Endothelial cell of umbilical vein (primary cell): ENCODE results near the gene STMN3. TPM values are rescaled to one million over a fixed set of nuclear protein-coding genes. Genes with fewer than 3 reads are reported as not detected.

Experiments used
- BruUV-seq: library from RNA; stranded (reverse); fragments of 400-500 nt; replicated peaks from 2 replicates; lab custom pipeline; 2021; lab: Mats Ljungman, UMichigan
- CTCF ChIA-PET: fragments of 300-600, 350-600 bp; sonication (Branson Sonifier 250); formaldehyde crosslinking; loops from one replicate; lab custom pipeline; 2021; ENCODE audit warnings: antibody characterized with exemption, inconsistent platforms; lab: Charles Lee
- POLR2A ChIA-PET: fragments of 300-600, 350-600 bp; sonication (Branson Sonifier 250); formaldehyde crosslinking; loops from one replicate; lab custom pipeline; 2021; ENCODE audit warnings: antibody characterized with exemption, inconsistent platforms; lab: Charles Lee
- DNase-seq: peaks from one replicate; pipeline ENCODE4 v3.0.0-alpha.2; 2011; ENCODE audit warnings: low read depth, low spot score
- FAIRE-seq: peaks from 2 replicates; lab custom pipeline; 2011; peaks lifted over from hg19 to GRCh38; lab: Jason Lieb, UNC
- H2AFZ ChIP-seq: 2 replicates; pipeline ENCODE4 v1.6.0; 2012; ENCODE audit warnings: low read depth, low read length, control low read depth, inconsistent platforms
- H3K27ac ChIP-seq: 2 replicates; pipeline ENCODE4 v1.5.1; 2011; ENCODE audit warnings: low read depth, mild to moderate bottlenecking, control low read depth, low read length, moderate library complexity; ENCODE audit not compliant: insufficient read depth
- H3K27me3 ChIP-seq, 2 experiments: 2 replicates each; pipeline versions ENCODE4 v1.6.0 to v1.6.1; 2011; ENCODE audit warnings: low read length in 2 of 2, mixed read lengths in 1 of 2; ENCODE audit not compliant: control insufficient read depth in 2 of 2, insufficient read depth in 2 of 2
- H3K36me3 ChIP-seq, 2 experiments: 2 replicates in 1 of 2; 3 replicates in 1 of 2; pipeline ENCODE4 v1.5.1; 2011; ENCODE audit warnings: low read length in 2 of 2, mild to moderate bottlenecking in 1 of 2, moderate library complexity in 1 of 2; ENCODE audit not compliant: control insufficient read depth in 2 of 2, insufficient read depth in 2 of 2; ENCODE audit errors: extremely low read depth in 1 of 2
- H3K4me1 ChIP-seq: 3 replicates; pipeline ENCODE4 v1.5.1; 2011; ENCODE audit warnings: mild to moderate bottlenecking, low read length; ENCODE audit not compliant: control insufficient read depth, insufficient read depth; ENCODE audit errors: extremely low read depth
- H3K4me2 ChIP-seq: 2 replicates; pipeline ENCODE4 v1.6.1; 2011; ENCODE audit warnings: low read length, control low read depth, mixed read lengths; ENCODE audit not compliant: insufficient read depth
- H3K4me3 ChIP-seq, 3 experiments: fragments of 200-600 bp in 1 of 3; sonication (generic), shearing (Covaris generic) in 1 of 3; replicated peaks in 1 of 3; 2 replicates each; pipeline ENCODE4 v1.5.1; 2011 to 2016; ENCODE audit warnings: control low read depth in 3 of 3, low read length in 3 of 3, mild to moderate bottlenecking in 2 of 3, inconsistent platforms in 1 of 3, low read depth in 1 of 3, moderate library complexity in 1 of 3; ENCODE audit not compliant: insufficient read depth in 1 of 3
- H3K79me2 ChIP-seq: 2 replicates; pipeline ENCODE4 v1.6.0; 2012; ENCODE audit warnings: low read length, inconsistent platforms; ENCODE audit not compliant: control insufficient read depth, insufficient read depth
- H3K9ac ChIP-seq: replicated peaks from 2 replicates; pipeline ENCODE3; 2011; ENCODE audit warnings: low read length, control low read depth; ENCODE audit not compliant: insufficient read depth; ENCODE audit errors: extremely low read depth
- H3K9me1 ChIP-seq: replicated peaks from 3 replicates; pipeline ENCODE4 v1.6.0; 2011; ENCODE audit warnings: mild to moderate bottlenecking, low read length; ENCODE audit not compliant: control insufficient read depth, insufficient read depth; ENCODE audit errors: extremely low read depth
- H3K9me3 ChIP-seq: replicated peaks from 2 replicates; pipeline ENCODE4 v1.5.1; 2012; ENCODE audit warnings: low read length, inconsistent platforms; ENCODE audit not compliant: control insufficient read depth, insufficient read depth
- H4K20me1 ChIP-seq: replicated peaks from 2 replicates; pipeline ENCODE3; 2011; ENCODE audit warnings: mild to moderate bottlenecking, low read length; ENCODE audit not compliant: control insufficient read depth, insufficient read depth; ENCODE audit errors: extremely low read depth
- EZH2 ChIP-seq: IDR thresholded peaks from 2 replicates; pipeline ENCODE4 v1.6.1; 2012; ENCODE audit warnings: borderline replicate concordance, low read depth, mild to moderate bottlenecking, moderate library complexity, low read length, inconsistent platforms; ENCODE audit not compliant: severe bottlenecking
- FOS ChIP-seq: IDR thresholded peaks from 2 replicates; pipeline ENCODE4 v1.6.1; 2011; ENCODE audit warnings: mild to moderate bottlenecking, low read length, moderate library complexity, borderline replicate concordance; ENCODE audit not compliant: insufficient read depth
- GATA2 ChIP-seq: IDR thresholded peaks from 2 replicates; pipeline ENCODE4 v1.7.0; 2011; ENCODE audit warnings: low read depth, mild to moderate bottlenecking, moderate library complexity, mixed read lengths, low read length; ENCODE audit not compliant: insufficient read length, insufficient read depth
- JUN ChIP-seq: IDR thresholded peaks from 2 replicates; pipeline ENCODE4 v1.6.1; 2011; ENCODE audit warnings: borderline replicate concordance, low read depth; ENCODE audit not compliant: insufficient read length, insufficient read depth
- MYC ChIP-seq: IDR thresholded peaks from one replicate; pipeline ENCODE4 v1.6.1; 2011; ENCODE audit warnings: mild to moderate bottlenecking, low read depth, low read length
- POLR2A ChIP-seq: IDR thresholded peaks from 2 replicates; pipeline ENCODE4 v1.6.1; 2012; ENCODE audit warnings: low read depth, mild to moderate bottlenecking, control low read depth, low read length
- POLR2AphosphoS5 ChIP-seq: IDR thresholded peaks from 2 replicates; pipeline ENCODE4 v1.6.1; 2012; ENCODE audit warnings: low read depth, mild to moderate bottlenecking, control low read depth, low read length, moderate library complexity; ENCODE audit not compliant: insufficient read depth
- dilution Hi-C: fragments of 300-500 bp; cut with MboI; formaldehyde crosslinking; loops from one replicate; pipeline ENCODE4 v1.15.0; 2019; ENCODE audit warnings: low sequenced_read_pairs; ENCODE audit not compliant: extremely low pct_ligation_motif_present
- intact Hi-C: fragments of 100-400 bp; cut with micrococcal nuclease; formaldehyde crosslinking; loops from one replicate; pipeline ENCODE4 v1.10.0; 2022
- polyA plus RNA-seq, 4 experiments: library from polyadenylated mRNA; depleted of rRNA in 3 of 4; stranded (reverse) in 3 of 4; unstranded in 1 of 4; fragments of >200 nt; gene quantifications; 2 replicates each; pipeline versions ENCODE4 v1.2.1 to v1.2.3, GENCODE V29; 2011 to 2012; ENCODE audit warnings: missing spikeins in 1 of 4
- total RNA-seq: library from RNA; stranded (reverse); gene quantifications from 2 replicates; pipeline ENCODE4 v1.2.3, GENCODE V29; 2021
- TF ChIP-seq, protein P1 (sequence below), 2 donors: IDR thresholded peaks; 1 replicate in 1 of 2; 2 replicates in 1 of 2; pipeline ENCODE4 v1.5.1; 2011; ENCODE audit warnings: low read length in 2 of 2, mild to moderate bottlenecking in 2 of 2, moderate library complexity in 2 of 2, control low read depth in 1 of 2, inconsistent platforms in 1 of 2, low read depth in 1 of 2; ENCODE audit not compliant: insufficient read depth in 1 of 2; ENCODE audit errors: extremely low read depth in 1 of 2
- TF ChIP-seq, protein P2 (sequence below): IDR thresholded peaks from 2 replicates; pipeline ENCODE4 v1.6.1; 2011; ENCODE audit not compliant: insufficient read depth, insufficient read length

STMN3 gene
- total and polyA plus RNA-seq, 2 donors (not counting 3 experiments of a cell fraction or from before 2014, with no cell fraction given), result 1.7 to 4.7 TPM

DNA sequence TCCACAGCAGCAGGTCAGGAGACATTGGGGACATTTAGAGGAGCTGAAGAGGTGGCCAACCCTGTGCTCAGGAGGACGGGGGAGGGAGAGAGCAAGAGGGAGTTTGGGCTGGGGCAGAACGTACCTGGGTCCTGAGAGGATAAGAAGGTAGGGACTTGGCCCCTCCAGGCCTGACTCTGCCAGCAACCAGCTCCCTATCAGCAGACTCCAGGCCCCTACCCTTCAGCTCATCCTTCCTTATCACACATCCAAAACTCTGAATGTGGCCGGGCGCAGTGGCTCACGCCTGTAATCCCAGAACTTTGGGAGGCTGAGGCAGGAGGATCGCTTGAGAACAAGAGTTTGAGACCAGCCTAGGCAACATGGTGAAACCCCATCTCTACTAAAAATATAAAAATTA is 5.0 kb downstream of the STMN3 start:
- ChIA-PET CTCF (no interaction called here), POLR2A (no interaction called here)
- dilution Hi-C loops, result no loop called here
- H3K36me3 ChIP-seq, result no peaks in the 10 kb centered on the region
- no peak for TF ChIP-seq POLR2AphosphoS5
- H3K4me3 ChIP-seq, result no peak overlapping the region
- BruUV-seq, result no TSS peak
- intact Hi-C loops, result no loop called here
- no peak overlapping the region for H3K9ac ChIP-seq
- H3K9me1 ChIP-seq, result no peaks in the 10 kb centered on the region
- H3K4me1 ChIP-seq, result peaks cover 6% of the 10 kb centered on the region
- H3K27me3 ChIP-seq, result peaks cover 1 to 11% of the 10 kb centered on the region in 2 experiments
- H2AFZ ChIP-seq, result no peak overlapping the region
- no peak overlapping the region for H3K27ac ChIP-seq
- no peak for FAIRE-seq
- H3K79me2 ChIP-seq, result no peaks in the 10 kb centered on the region
- no peaks in the 10 kb centered on the region for H3K9me3 ChIP-seq
- H3K4me2 ChIP-seq, result no peak overlapping the region
- DNase-seq, result no peak
- H4K20me1 ChIP-seq, result no peaks in the 10 kb centered on the region

DNA sequence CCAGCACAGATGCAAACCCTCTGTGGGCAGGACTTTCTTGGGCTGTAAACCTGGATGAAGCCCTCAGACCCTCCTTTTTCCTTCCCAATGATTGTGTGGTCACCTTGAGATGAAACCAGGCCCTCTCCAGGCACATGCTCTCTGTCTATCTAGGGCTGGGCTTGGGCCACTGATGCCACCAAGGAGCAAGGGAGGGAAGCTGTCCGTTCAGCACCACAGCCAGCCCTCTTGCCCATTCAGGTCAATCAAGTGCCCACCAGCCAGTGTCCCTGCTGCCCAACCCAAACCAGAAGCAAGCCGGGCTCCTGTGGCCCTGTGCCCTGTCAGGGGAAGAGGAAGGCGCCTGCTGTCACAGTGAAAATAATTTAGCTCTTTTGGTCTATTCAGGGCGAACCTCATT is 8.0 kb downstream of the STMN3 start:
- H3K36me3 ChIP-seq, result no peaks in the 10 kb centered on the region
- H2AFZ ChIP-seq, result no peak overlapping the region
- no peaks in the 10 kb centered on the region for H3K9me1 ChIP-seq
- no peaks in the 10 kb centered on the region for H3K9me3 ChIP-seq
- no peak overlapping the region for H3K4me3 ChIP-seq
- dilution Hi-C loops (no loop called here), intact Hi-C loops (no loop called here)
- no peak overlapping the region for H3K27ac ChIP-seq
- TF ChIP-seq EZH2 (no peak), GATA2 (no peak), POLR2A (no peak), POLR2AphosphoS5 (no peak), JUN (no peak), MYC (no peak), FOS (no peak)
- TF ChIP-seq, protein P1, sequence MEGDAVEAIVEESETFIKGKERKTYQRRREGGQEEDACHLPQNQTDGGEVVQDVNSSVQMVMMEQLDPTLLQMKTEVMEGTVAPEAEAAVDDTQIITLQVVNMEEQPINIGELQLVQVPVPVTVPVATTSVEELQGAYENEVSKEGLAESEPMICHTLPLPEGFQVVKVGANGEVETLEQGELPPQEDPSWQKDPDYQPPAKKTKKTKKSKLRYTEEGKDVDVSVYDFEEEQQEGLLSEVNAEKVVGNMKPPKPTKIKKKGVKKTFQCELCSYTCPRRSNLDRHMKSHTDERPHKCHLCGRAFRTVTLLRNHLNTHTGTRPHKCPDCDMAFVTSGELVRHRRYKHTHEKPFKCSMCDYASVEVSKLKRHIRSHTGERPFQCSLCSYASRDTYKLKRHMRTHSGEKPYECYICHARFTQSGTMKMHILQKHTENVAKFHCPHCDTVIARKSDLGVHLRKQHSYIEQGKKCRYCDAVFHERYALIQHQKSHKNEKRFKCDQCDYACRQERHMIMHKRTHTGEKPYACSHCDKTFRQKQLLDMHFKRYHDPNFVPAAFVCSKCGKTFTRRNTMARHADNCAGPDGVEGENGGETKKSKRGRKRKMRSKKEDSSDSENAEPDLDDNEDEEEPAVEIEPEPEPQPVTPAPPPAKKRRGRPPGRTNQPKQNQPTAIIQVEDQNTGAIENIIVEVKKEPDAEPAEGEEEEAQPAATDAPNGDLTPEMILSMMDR (IDR thresholded peaks at IDR 0.05; ENCODE audit: extremely low read depth in 1 of 2, insufficient read depth in 1 of 2, low read depth in 1 of 2, low read length in 2 of 2), result no peak
- TF ChIP-seq, protein P2, sequence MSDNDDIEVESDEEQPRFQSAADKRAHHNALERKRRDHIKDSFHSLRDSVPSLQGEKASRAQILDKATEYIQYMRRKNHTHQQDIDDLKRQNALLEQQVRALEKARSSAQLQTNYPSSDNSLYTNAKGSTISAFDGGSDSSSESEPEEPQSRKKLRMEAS, result no peak
- POLR2A ChIA-PET, result no interaction called here
- FAIRE-seq (no peak), DNase-seq (no peak)
- H3K27me3 ChIP-seq, result no peaks in the 10 kb centered on the region
- no peaks in the 10 kb centered on the region for H4K20me1 ChIP-seq
- BruUV-seq, result no TSS peak
- no peak overlapping the region for H3K4me2 ChIP-seq
- no peak overlapping the region for H3K9ac ChIP-seq
- no peaks in the 10 kb centered on the region for H3K79me2 ChIP-seq
- CTCF ChIA-PET, result no interaction called here
- no peaks in the 10 kb centered on the region for H3K4me1 ChIP-seq
